Panc1 (cell line): ENCODE results near the gene NAGS.

Experiments
- POLR2AphosphoS5 ChIP-seq: IDR thresholded peaks from 2 replicates; pipeline ENCODE4 v1.6.1; 2012; ENCODE audit warnings: mild to moderate bottlenecking, low read depth, low read length, moderate library complexity
- SIN3A ChIP-seq: IDR thresholded peaks from 2 replicates; pipeline ENCODE4 v1.6.1; 2012; ENCODE audit warnings: low read depth, mild to moderate bottlenecking, low read length, moderate library complexity, borderline replicate concordance; ENCODE audit not compliant: insufficient read depth
- TCF7L2 ChIP-seq: IDR thresholded peaks from 2 replicates; pipeline ENCODE4 v1.6.1; 2011; ENCODE audit warnings: mild to moderate bottlenecking, low read depth, low read length, inconsistent platforms
- TF ChIP-seq, protein P1 (sequence below): fragments of 450-650 bp; IDR thresholded peaks from 2 replicates; pipeline ENCODE4 v1.5.1; 2017; ENCODE audit warnings: mild to moderate bottlenecking
- TF ChIP-seq, protein P2 (sequence below), 2 experiments: IDR thresholded peaks; 2 replicates each; pipeline ENCODE4 v1.6.1; 2011 to 2012; ENCODE audit warnings: low read depth in 2 of 2, control low read depth in 1 of 2, low read length in 1 of 2, mild to moderate bottlenecking in 1 of 2, moderate library complexity in 1 of 2; ENCODE audit not compliant: insufficient read depth in 1 of 2

DNA sequence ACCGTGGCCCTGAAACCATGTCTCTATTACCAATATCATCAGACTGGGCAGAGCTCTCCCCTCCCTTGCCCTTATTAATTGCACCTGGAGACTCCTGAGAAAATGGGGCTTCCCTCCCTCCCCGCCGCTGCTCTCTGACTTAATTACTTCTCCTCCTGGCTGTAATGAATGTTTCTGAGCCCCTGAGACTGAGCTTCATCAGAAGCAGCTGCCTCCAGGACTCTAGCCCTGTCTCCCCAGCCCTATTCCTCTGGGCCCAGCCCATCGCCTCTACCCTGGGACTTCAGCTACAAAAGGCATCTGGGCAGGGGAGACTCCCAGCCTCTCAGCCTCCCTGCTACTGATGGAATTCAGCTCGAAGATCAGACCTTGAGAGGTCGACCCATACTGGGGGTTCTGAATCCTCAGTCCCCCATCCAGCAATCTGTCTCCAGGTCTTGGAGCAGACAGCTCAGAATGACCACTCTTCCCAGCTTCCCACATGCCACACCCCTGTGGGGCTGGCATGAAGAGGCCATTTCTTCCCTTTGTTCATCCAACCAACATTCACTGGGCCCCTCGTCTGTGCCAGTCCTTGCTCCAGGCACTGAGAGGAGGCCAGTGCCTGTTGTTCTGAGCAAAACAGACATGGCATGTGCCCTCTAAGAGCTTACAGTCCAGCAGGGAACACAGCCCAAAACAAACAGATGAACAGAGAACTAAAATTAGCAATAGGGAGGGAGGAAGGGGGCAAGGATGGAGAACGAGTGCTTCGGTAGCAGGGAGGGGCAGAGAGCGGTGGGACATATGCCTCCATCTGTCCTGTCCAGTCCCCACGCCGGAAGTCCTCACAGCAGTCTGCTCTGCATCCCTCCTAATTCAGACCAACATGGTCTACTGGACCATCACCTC, 17.0 kb upstream of the NAGS start:
- TF ChIP-seq, protein P1, sequence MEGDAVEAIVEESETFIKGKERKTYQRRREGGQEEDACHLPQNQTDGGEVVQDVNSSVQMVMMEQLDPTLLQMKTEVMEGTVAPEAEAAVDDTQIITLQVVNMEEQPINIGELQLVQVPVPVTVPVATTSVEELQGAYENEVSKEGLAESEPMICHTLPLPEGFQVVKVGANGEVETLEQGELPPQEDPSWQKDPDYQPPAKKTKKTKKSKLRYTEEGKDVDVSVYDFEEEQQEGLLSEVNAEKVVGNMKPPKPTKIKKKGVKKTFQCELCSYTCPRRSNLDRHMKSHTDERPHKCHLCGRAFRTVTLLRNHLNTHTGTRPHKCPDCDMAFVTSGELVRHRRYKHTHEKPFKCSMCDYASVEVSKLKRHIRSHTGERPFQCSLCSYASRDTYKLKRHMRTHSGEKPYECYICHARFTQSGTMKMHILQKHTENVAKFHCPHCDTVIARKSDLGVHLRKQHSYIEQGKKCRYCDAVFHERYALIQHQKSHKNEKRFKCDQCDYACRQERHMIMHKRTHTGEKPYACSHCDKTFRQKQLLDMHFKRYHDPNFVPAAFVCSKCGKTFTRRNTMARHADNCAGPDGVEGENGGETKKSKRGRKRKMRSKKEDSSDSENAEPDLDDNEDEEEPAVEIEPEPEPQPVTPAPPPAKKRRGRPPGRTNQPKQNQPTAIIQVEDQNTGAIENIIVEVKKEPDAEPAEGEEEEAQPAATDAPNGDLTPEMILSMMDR = no peak
- TF ChIP-seq POLR2AphosphoS5 = no peak
- no peak for TF ChIP-seq TCF7L2
- TF ChIP-seq, protein P2, sequence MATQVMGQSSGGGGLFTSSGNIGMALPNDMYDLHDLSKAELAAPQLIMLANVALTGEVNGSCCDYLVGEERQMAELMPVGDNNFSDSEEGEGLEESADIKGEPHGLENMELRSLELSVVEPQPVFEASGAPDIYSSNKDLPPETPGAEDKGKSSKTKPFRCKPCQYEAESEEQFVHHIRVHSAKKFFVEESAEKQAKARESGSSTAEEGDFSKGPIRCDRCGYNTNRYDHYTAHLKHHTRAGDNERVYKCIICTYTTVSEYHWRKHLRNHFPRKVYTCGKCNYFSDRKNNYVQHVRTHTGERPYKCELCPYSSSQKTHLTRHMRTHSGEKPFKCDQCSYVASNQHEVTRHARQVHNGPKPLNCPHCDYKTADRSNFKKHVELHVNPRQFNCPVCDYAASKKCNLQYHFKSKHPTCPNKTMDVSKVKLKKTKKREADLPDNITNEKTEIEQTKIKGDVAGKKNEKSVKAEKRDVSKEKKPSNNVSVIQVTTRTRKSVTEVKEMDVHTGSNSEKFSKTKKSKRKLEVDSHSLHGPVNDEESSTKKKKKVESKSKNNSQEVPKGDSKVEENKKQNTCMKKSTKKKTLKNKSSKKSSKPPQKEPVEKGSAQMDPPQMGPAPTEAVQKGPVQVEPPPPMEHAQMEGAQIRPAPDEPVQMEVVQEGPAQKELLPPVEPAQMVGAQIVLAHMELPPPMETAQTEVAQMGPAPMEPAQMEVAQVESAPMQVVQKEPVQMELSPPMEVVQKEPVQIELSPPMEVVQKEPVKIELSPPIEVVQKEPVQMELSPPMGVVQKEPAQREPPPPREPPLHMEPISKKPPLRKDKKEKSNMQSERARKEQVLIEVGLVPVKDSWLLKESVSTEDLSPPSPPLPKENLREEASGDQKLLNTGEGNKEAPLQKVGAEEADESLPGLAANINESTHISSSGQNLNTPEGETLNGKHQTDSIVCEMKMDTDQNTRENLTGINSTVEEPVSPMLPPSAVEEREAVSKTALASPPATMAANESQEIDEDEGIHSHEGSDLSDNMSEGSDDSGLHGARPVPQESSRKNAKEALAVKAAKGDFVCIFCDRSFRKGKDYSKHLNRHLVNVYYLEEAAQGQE (IDR thresholded peaks at IDR 0.05; ENCODE audit: insufficient read depth in 1 of 2, low read depth in 2 of 2, low read length in 1 of 2) = no peak
- no peak for TF ChIP-seq SIN3A
